Measurements from ENCODE around the gene EQTN. TPM values are rescaled to one million over a fixed set of nuclear protein-coding genes. Genes with fewer than 3 reads are reported as not detected.

The EQTN gene
- total RNA-seq (not detected), polyA plus RNA-seq (not detected)

GRCh38 chr9:27297050-27297449, at the start of gene EQTN:
Gene EQTN (minus strand): TSS chr9:27297150. CDS start chr9:27297055, 95 bp downstream.
- Mint-ChIP-seq H3K27me3 (peaks cover 6% of the 10 kb centered on the region), H3K9me3 (peaks cover 0 to 4% (median 0%) of the 10 kb centered on the region in 7 donors), H3K4me1 (no peaks in the 10 kb centered on the region), H3K36me3 (no peaks in the 10 kb centered on the region), H3K27ac (no peak within 1 kb of the TSS), H3K4me3 (no peak within 1 kb of the TSS)
- Histone ChIP-seq H3K36me3 (ENCODE audit: control insufficient read depth, insufficient read depth, low read length) (no peaks in the 10 kb centered on the region), H3K27me3 (ENCODE audit: control insufficient read depth, insufficient read depth, low read length) (no peaks in the 10 kb centered on the region), H3K4me1 (ENCODE audit: control insufficient read depth, insufficient read depth, low read length, poor library complexity, severe bottlenecking) (no peaks in the 10 kb centered on the region), H3K9me3 (ENCODE audit: control insufficient read depth in 2 of 2, low read length in 2 of 2) (no peaks in the 10 kb centered on the region), H3K4me3 (ENCODE audit: low read depth, low read length) (no peak within 1 kb of the TSS), H3K27ac (ENCODE audit: insufficient read depth, low read length, poor library complexity, severe bottlenecking) (no peak within 1 kb of the TSS)
- ATAC-seq (ENCODE audit: low read depth in 2 of 2), result no peak
- no peak for DNase-seq

GRCh38 chr9:27344776-27345175, 47.8 kb upstream of the EQTN start:
- H3K27me3 Mint-ChIP-seq, result peaks cover 4% of the 10 kb centered on the region
- H3K9me3 Mint-ChIP-seq, result no peaks in the 10 kb centered on the region
- H3K4me3 Mint-ChIP-seq, result no peak overlapping the region
- no peak overlapping the region for H3K27ac ChIP-seq (ENCODE audit: insufficient read depth, low read length, poor library complexity, severe bottlenecking)
- no peaks in the 10 kb centered on the region for H3K36me3 Mint-ChIP-seq
- no peaks in the 10 kb centered on the region for H3K36me3 ChIP-seq (ENCODE audit: control insufficient read depth, insufficient read depth, low read length)
- no peak overlapping the region for H3K4me3 ChIP-seq (ENCODE audit: low read depth, low read length)
- H3K27ac Mint-ChIP-seq, result no peak overlapping the region
- no peaks in the 10 kb centered on the region for H3K4me1 ChIP-seq (ENCODE audit: control insufficient read depth, insufficient read depth, low read length, poor library complexity, severe bottlenecking)
- no peaks in the 10 kb centered on the region for H3K27me3 ChIP-seq (ENCODE audit: control insufficient read depth, insufficient read depth, low read length)
- no peaks in the 10 kb centered on the region for H3K9me3 ChIP-seq (ENCODE audit: control insufficient read depth in 2 of 2, low read length in 2 of 2)
- H3K4me1 Mint-ChIP-seq, result peaks cover 0 to 3% (median 0%) of the 10 kb centered on the region in 4 donors
- DNase-seq (no peak), ATAC-seq (ENCODE audit: low read depth in 2 of 2) (no peak)

GRCh38 chr9:27341545-27342294, 44.8 kb upstream of the EQTN start:
- DNase-seq (no peak), ATAC-seq (ENCODE audit: low read depth in 2 of 2) (no peak)
- Histone ChIP-seq H3K4me1 (ENCODE audit: control insufficient read depth, insufficient read depth, low read length, poor library complexity, severe bottlenecking) (no peaks in the 10 kb centered on the region), H3K27ac (ENCODE audit: insufficient read depth, low read length, poor library complexity, severe bottlenecking) (no peak overlapping the region), H3K9me3 (ENCODE audit: control insufficient read depth in 2 of 2, low read length in 2 of 2) (no peaks in the 10 kb centered on the region), H3K36me3 (ENCODE audit: control insufficient read depth, insufficient read depth, low read length) (no peaks in the 10 kb centered on the region), H3K27me3 (ENCODE audit: control insufficient read depth, insufficient read depth, low read length) (no peaks in the 10 kb centered on the region), H3K4me3 (ENCODE audit: low read depth, low read length) (no peak overlapping the region)
- H3K27ac Mint-ChIP-seq, result no peak overlapping the region
- no peaks in the 10 kb centered on the region for H3K9me3 Mint-ChIP-seq
- no peaks in the 10 kb centered on the region for H3K4me1 Mint-ChIP-seq
- no peak overlapping the region for H3K4me3 Mint-ChIP-seq
- no peaks in the 10 kb centered on the region for H3K36me3 Mint-ChIP-seq
- no peaks in the 10 kb centered on the region for H3K27me3 Mint-ChIP-seq

- H3K36me3 ChIP-seq (ENCODE audit: control insufficient read depth, insufficient read depth, low read length), result no peaks in the 10 kb centered on the region
- Mint-ChIP-seq H3K27ac (no peak overlapping the region), H3K36me3 (no peaks in the 10 kb centered on the region), H3K4me3 (no peak overlapping the region), H3K4me1 (no peaks in the 10 kb centered on the region), H3K27me3 (no peaks in the 10 kb centered on the region), H3K9me3 (no peaks in the 10 kb centered on the region)
- no peaks in the 10 kb centered on the region for H3K4me1 ChIP-seq (ENCODE audit: control insufficient read depth, insufficient read depth, low read length, poor library complexity, severe bottlenecking)
- H3K9me3 ChIP-seq (ENCODE audit: control insufficient read depth in 2 of 2, low read length in 2 of 2), result no peaks in the 10 kb centered on the region
- ATAC-seq (ENCODE audit: low read depth in 2 of 2) (no peak), DNase-seq (no peak)
- no peak overlapping the region for H3K27ac ChIP-seq (ENCODE audit: insufficient read depth, low read length, poor library complexity, severe bottlenecking)
- H3K27me3 ChIP-seq (ENCODE audit: control insufficient read depth, insufficient read depth, low read length), result no peaks in the 10 kb centered on the region
- H3K4me3 ChIP-seq (ENCODE audit: low read depth, low read length), result no peak overlapping the region
These were observed 44.1 kb upstream of the EQTN start for GRCh38 chr9:27340961-27341511.

- H3K4me1 ChIP-seq (ENCODE audit: control insufficient read depth, insufficient read depth, low read length, poor library complexity, severe bottlenecking), result no peaks in the 10 kb centered on the region
- DNase-seq (no peak), ATAC-seq (ENCODE audit: low read depth in 2 of 2) (no peak)
- Mint-ChIP-seq H3K9me3 (no peaks in the 10 kb centered on the region), H3K4me1 (no peaks in the 10 kb centered on the region), H3K36me3 (no peaks in the 10 kb centered on the region), H3K27me3 (no peaks in the 10 kb centered on the region), H3K27ac (no peak overlapping the region), H3K4me3 (no peak overlapping the region)
- H3K27me3 ChIP-seq (ENCODE audit: control insufficient read depth, insufficient read depth, low read length), result no peaks in the 10 kb centered on the region
- H3K36me3 ChIP-seq (ENCODE audit: control insufficient read depth, insufficient read depth, low read length), result no peaks in the 10 kb centered on the region
- no peak overlapping the region for H3K4me3 ChIP-seq (ENCODE audit: low read depth, low read length)
- no peak overlapping the region for H3K27ac ChIP-seq (ENCODE audit: insufficient read depth, low read length, poor library complexity, severe bottlenecking)
- no peaks in the 10 kb centered on the region for H3K9me3 ChIP-seq (ENCODE audit: control insufficient read depth in 2 of 2, low read length in 2 of 2)
These were observed 43.3 kb upstream of the EQTN start for GRCh38 chr9:27340285-27340674.

- Mint-ChIP-seq H3K27ac (no peak overlapping the region), H3K36me3 (no peaks in the 10 kb centered on the region), H3K4me3 (no peak overlapping the region), H3K4me1 (no peaks in the 10 kb centered on the region), H3K27me3 (no peaks in the 10 kb centered on the region), H3K9me3 (no peaks in the 10 kb centered on the region)
- H3K36me3 ChIP-seq (ENCODE audit: control insufficient read depth, insufficient read depth, low read length), result no peaks in the 10 kb centered on the region
- no peak overlapping the region for H3K27ac ChIP-seq (ENCODE audit: insufficient read depth, low read length, poor library complexity, severe bottlenecking)
- ATAC-seq (ENCODE audit: low read depth in 2 of 2), result no peak
- no peaks in the 10 kb centered on the region for H3K4me1 ChIP-seq (ENCODE audit: control insufficient read depth, insufficient read depth, low read length, poor library complexity, severe bottlenecking)
- H3K27me3 ChIP-seq (ENCODE audit: control insufficient read depth, insufficient read depth, low read length), result no peaks in the 10 kb centered on the region
- no peak overlapping the region for H3K4me3 ChIP-seq (ENCODE audit: low read depth, low read length)
- no peaks in the 10 kb centered on the region for H3K9me3 ChIP-seq (ENCODE audit: control insufficient read depth in 2 of 2, low read length in 2 of 2)
- no peak for DNase-seq
These were observed 42.8 kb upstream of the EQTN start for GRCh38 chr9:27339661-27340284.

GRCh38 chr9:27338527-27338903, 41.6 kb upstream of the EQTN start:
- Histone ChIP-seq H3K27ac (ENCODE audit: insufficient read depth, low read length, poor library complexity, severe bottlenecking) (no peak overlapping the region), H3K4me3 (ENCODE audit: low read depth, low read length) (no peak overlapping the region), H3K9me3 (ENCODE audit: control insufficient read depth in 2 of 2, low read length in 2 of 2) (no peaks in the 10 kb centered on the region), H3K36me3 (ENCODE audit: control insufficient read depth, insufficient read depth, low read length) (no peaks in the 10 kb centered on the region), H3K4me1 (ENCODE audit: control insufficient read depth, insufficient read depth, low read length, poor library complexity, severe bottlenecking) (no peaks in the 10 kb centered on the region), H3K27me3 (ENCODE audit: control insufficient read depth, insufficient read depth, low read length) (no peaks in the 10 kb centered on the region)
- no peak for DNase-seq
- no peaks in the 10 kb centered on the region for H3K36me3 Mint-ChIP-seq
- no peak overlapping the region for H3K4me3 Mint-ChIP-seq
- no peak for ATAC-seq (ENCODE audit: low read depth in 2 of 2)
- no peaks in the 10 kb centered on the region for H3K4me1 Mint-ChIP-seq
- peak overlapping the region in 1 of 3 donors; percentile 58 for H3K27ac Mint-ChIP-seq
- H3K9me3 Mint-ChIP-seq, result no peaks in the 10 kb centered on the region
- no peaks in the 10 kb centered on the region for H3K27me3 Mint-ChIP-seq

Measured in CD4-positive, CD25-positive, alpha-beta regulatory T cell (primary cell).